ENCODE measurements around the gene GYS1. TPM values are rescaled to one million over a fixed set of nuclear protein-coding genes. Genes with fewer than 3 reads are reported as not detected.
A peak's percentile ranks its signal among the peaks of the same experiment; 100 is the strongest.
"Not testable (repeated sequence)": the region's sequence is repeated elsewhere in the genome, so short reads cannot be mapped to it uniquely, and the experiment has no call there.

GYS1 gene
- total RNA-seq, 2 experiments from 2014 or later = 29.6 to 31.2 TPM

DNA sequence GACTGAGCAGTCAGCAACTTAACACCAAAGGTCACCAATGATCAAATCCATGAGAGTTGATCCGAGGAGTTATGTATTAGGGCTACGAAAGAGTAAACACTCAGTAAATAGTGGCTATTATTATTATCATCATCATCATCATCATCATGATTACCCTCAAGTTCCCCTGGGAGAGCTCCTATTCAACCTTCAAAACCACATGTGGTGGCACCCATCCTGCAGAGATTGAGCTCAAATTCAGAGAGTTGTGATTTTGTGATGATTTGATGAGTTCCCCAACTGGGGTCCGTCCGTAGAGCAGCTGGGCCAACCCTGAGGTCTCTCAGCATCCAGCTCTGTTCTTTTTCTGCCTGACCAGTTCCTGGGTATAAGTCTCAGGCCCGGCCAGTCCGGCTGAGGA is 32.0 kb upstream of the GYS1 start:
- CTCF ChIA-PET; H3K4me3 Mint-ChIP-seq; H3K27me3 Mint-ChIP-seq (ENCODE audit: low read depth); H3K36me3 Mint-ChIP-seq (ENCODE audit: low read depth); H3K27ac Mint-ChIP-seq; H3K4me1 Mint-ChIP-seq (ENCODE audit: low read depth); H3K9me3 Mint-ChIP-seq; DNase-seq; intact Hi-C loops (cut with micrococcal nuclease): not testable (repeated sequence)

DNA sequence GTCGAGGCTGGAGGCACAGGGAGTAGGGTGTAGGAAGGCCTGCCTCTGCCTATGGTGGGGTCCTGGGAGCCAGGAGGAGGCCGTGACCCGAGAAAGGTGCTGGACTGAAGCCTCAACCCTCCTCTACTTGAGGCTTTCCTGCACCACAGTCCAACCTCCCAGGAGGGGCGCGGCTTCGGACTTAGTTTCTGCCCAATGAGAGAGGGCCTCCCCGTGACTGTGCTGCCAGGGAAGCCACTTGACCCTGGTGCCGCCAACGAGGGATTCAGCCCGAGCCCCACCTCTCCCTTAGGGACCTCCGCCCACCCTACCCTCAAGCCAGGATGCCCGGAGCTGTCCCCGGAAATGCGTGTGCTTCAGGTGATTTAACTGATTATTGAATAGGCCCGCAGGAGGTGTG is 31.1 kb upstream of the GYS1 start, which contains the start of gene CGB3:
CGB3 (minus strand) TSS at position 101 of the 400 bp plus-strand sequence. CDS start 362 bp downstream, outside the sequence.
- DNase-seq; intact Hi-C loops (cut with micrococcal nuclease); CTCF ChIA-PET; H3K36me3 Mint-ChIP-seq (ENCODE audit: low read depth); H3K27me3 Mint-ChIP-seq (ENCODE audit: low read depth); H3K9me3 Mint-ChIP-seq; H3K27ac Mint-ChIP-seq; H3K4me3 Mint-ChIP-seq: not testable (repeated sequence)
- peaks cover 11% of the 10 kb centered on the region for H3K4me1 Mint-ChIP-seq (ENCODE audit: low read depth)

DNA sequence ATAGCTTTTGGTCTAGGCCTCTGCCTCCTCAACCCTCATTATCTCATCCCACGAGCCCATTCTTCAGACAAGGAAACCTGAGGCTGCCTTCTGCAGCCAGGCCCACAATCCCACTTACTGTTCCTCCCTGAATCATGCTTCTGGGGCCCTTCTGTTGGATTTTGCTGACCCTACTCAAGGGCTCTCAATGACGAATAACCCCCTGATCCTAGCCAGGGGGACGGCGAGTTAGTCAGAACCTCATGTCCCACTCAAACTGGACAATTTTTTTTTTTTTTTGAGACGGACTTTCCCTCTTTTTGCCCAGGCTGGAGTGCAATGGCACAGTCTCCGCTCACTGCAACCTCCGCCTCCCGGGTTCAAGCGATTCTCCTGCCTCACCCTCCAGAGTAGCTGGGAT is 29.0 kb upstream of the GYS1 start:
- intact Hi-C loops (cut with micrococcal nuclease) = no loop called here
- no peaks in the 10 kb centered on the region for H3K9me3 Mint-ChIP-seq
- H3K27me3 Mint-ChIP-seq (ENCODE audit: low read depth) = peaks cover 8% of the 10 kb centered on the region
- no peaks in the 10 kb centered on the region for H3K36me3 Mint-ChIP-seq (ENCODE audit: low read depth)
- no peak for DNase-seq
- H3K4me1 Mint-ChIP-seq (ENCODE audit: low read depth) = peaks cover 25% of the 10 kb centered on the region
- H3K4me3 Mint-ChIP-seq = no peak overlapping the region
- CTCF ChIA-PET = interaction anchor here (0.6 to 0.7 kb wide), 3 partner anchors 22 to 91 kb away, joined by 3 to 4 read pairs (median 4); no protein-coding TSS in a partner anchor
- no peak overlapping the region for H3K27ac Mint-ChIP-seq

DNA sequence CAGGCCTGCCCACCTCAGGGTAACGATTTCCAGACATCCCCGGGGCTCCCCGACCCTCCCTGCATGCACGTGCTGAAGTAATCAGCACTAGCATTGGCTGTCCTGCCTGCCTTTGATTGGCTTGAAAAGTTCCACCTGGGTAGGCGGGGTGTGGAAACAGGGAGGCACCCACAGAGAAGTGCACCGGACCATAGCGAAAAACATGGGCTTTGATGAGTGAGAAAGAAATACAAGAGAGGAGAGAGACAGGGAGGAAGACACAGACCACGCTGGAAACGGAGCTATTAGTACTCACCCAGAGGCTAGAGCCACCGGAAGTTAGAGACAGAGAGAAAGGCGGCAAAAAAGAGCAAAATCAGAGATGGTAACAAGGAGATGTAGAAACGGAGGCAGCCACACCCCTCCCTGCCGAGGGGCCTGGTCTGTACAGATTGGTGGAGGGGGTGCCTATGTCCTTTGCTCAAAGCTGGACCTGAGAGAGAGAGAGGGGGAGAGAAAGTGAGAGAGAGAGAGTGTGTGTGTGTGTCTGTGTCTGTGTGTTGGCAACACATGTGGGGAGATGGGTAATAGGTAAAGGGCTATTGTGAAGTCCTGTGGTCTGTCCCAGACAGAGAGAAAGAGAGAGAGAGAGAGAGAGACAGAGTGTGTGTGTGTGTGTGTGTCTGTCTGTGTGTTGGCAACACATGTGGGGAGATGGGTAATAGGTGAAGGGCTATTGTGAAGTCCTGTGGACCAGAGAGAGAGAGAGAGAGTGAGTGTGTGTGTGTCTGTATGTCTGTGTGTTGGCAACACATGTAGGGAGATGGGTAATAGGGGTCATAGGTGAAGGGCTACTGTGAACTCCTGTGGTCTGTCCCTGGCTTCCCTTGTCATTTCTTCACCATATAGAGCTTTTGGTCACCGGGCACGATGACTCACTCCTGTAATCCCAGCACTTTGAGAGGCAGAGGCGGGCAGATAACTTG is 28.1 kb upstream of the GYS1 start:
- Mint-ChIP-seq H3K4me3 (no peak overlapping the region), H3K4me1 (ENCODE audit: low read depth) (peaks cover 27% of the 10 kb centered on the region), H3K27me3 (ENCODE audit: low read depth) (peaks cover 8% of the 10 kb centered on the region), H3K27ac (no peak overlapping the region), H3K36me3 (ENCODE audit: low read depth) (no peaks in the 10 kb centered on the region), H3K9me3 (no peaks in the 10 kb centered on the region)
- intact Hi-C loops (cut with micrococcal nuclease) = no loop called here
- DNase-seq = no peak
- CTCF ChIA-PET = interaction anchor here (0.6 to 4.8 kb wide), 2 partner anchors 28 to 92 kb away, joined by 4 to 22 read pairs; partner anchors contain the start of genes GYS1 and RUVBL2

DNA sequence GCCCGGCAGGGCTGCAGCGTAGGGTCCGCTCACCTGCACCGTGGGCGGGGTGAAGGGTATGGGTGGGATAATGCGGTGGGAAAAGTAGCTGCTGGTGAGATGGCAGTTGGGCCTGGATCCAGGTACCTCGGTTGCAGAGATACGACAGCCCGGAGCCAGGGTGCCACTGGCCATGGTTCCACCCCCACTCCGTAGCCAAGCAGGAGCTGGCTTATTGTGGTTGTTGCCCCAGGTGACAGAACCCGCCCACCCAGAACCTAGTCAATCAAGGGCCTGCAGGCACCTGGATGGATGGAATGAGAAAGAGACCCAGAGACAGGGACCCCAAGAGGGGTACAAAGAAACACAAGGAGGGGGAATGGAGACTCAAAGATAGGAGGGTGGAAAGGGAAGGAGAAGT is 27.2 kb upstream of the GYS1 start:
- H3K4me1 Mint-ChIP-seq (ENCODE audit: low read depth) = peaks cover 27% of the 10 kb centered on the region
- no peak overlapping the region for H3K4me3 Mint-ChIP-seq
- intact Hi-C loops (cut with micrococcal nuclease) = no loop called here
- H3K27me3 Mint-ChIP-seq (ENCODE audit: low read depth) = peaks cover 8% of the 10 kb centered on the region
- no peak for DNase-seq
- peaks cover 3% of the 10 kb centered on the region for H3K36me3 Mint-ChIP-seq (ENCODE audit: low read depth)
- H3K27ac Mint-ChIP-seq = no peak overlapping the region
- CTCF ChIA-PET = interaction anchor here (1.4 to 4.8 kb wide), 2 partner anchors 14 to 27 kb away, joined by 4 to 22 read pairs; partner anchors contain the start of genes GYS1 and RUVBL2
- H3K9me3 Mint-ChIP-seq = no peaks in the 10 kb centered on the region

DNA sequence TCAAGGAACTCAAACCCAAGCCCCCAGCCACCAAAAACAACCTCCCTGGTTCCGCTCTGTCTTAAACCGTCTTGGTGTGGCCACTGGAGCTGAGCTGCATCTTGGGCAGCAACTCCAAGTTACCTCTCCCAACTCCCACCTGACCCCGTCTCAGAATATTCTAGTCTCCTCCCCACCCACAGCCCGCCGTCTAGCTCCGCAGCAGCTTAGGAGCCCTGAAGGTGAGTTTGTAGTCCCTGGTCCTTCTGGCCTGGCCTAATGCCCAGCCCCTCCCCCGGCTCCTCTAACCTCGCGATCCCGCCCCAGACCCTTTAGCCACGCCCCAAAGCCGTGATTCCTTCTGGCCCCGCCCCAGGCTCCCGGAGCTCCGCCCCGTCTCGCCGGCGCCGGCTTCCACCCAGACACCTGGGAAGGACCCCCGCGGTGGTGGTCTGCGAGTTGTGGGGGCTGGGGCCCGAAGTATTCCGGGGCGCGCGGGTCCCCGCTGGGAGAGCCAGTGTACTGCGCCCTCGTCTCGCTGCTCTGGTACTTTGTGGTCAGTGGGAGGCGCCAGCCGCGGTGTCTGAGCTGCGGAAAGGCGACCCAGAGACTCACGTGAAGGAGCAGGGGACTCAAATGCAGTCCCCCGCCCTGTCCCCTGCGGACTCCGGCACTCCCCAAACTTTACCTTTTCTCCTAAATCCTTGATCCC is 26.3 kb upstream of the GYS1 start:
- CTCF ChIA-PET = interaction anchor here (0.8 to 4.8 kb wide), 4 partner anchors 15 to 26 kb away, joined by 3 to 22 read pairs (median 6); partner anchors contain the start of genes GYS1 and RUVBL2
- H3K27me3 Mint-ChIP-seq (ENCODE audit: low read depth) = peaks cover 8% of the 10 kb centered on the region
- peak overlapping the region; percentile 74 for H3K4me3 Mint-ChIP-seq
- H3K4me1 Mint-ChIP-seq (ENCODE audit: low read depth) = peaks cover 27% of the 10 kb centered on the region
- no peaks in the 10 kb centered on the region for H3K9me3 Mint-ChIP-seq
- intact Hi-C loops (cut with micrococcal nuclease) = loop anchor here (2.0 kb wide), 1 partner anchor 27 kb away; the partner anchor contains the start of genes GYS1 and RUVBL2
- H3K36me3 Mint-ChIP-seq (ENCODE audit: low read depth) = peaks cover 3% of the 10 kb centered on the region
- DNase-seq = peak; percentile 68
- H3K27ac Mint-ChIP-seq = no peak overlapping the region

DNA sequence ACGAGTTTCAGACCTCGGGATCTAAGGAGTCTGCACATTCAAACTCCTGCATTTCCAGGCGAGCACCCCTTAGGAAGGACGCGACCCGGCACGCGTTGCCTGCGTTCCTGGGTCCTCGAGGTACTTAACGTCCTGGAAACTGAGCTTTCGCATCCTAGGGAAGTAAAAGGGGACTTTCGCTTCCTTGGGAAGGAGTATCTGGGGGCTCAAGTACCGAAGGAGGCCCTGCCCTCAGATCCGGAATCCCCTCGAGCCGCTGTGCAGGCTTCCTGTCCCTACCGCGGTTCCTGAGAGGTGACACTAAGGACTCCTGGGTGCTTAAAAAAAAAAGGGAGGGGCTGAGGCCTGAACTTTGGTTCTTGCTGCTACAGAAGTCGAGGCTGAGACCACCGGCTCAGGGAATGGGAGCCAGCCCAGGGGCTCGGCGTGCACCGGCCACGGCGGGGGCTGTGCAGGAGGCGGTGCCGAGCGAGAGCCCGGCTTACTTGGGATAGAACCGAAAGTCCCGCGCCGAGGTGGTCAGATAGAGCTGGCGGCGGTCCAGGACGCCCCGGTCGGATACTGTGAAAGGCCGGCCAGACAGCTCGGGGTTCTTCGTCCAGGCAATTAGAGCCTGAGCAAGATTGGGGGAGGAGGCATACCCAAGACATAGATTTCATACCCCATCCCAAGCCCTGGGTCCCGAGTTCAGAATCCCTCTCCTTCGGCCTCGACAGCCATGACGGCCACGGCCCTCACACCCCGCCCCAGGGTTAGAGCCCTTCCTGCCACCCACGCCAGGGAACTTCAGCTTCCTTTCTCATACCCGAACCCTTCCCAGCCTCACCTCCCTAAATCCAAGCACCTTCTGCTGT is 25.5 kb upstream of the GYS1 start:
- H3K9me3 Mint-ChIP-seq; H3K36me3 Mint-ChIP-seq (ENCODE audit: low read depth); H3K27me3 Mint-ChIP-seq (ENCODE audit: low read depth); H3K27ac Mint-ChIP-seq: not testable (repeated sequence)
- peak; percentile 29 for DNase-seq
- Mint-ChIP-seq H3K4me1 (ENCODE audit: low read depth) (peaks cover 27% of the 10 kb centered on the region), H3K4me3 (peak overlapping the region; percentile 74)
- CTCF ChIA-PET = interaction anchor here (0.6 to 4.8 kb wide), 6 partner anchors 13 to 204 kb away, joined by 3 to 22 read pairs (median 3); partner anchors contain the start of genes CGB2, GYS1 and RUVBL2
- intact Hi-C loops (cut with micrococcal nuclease) = loop anchor here (2.0 kb wide), 1 partner anchor 26 kb away; the partner anchor contains the start of genes GYS1 and RUVBL2

DNA sequence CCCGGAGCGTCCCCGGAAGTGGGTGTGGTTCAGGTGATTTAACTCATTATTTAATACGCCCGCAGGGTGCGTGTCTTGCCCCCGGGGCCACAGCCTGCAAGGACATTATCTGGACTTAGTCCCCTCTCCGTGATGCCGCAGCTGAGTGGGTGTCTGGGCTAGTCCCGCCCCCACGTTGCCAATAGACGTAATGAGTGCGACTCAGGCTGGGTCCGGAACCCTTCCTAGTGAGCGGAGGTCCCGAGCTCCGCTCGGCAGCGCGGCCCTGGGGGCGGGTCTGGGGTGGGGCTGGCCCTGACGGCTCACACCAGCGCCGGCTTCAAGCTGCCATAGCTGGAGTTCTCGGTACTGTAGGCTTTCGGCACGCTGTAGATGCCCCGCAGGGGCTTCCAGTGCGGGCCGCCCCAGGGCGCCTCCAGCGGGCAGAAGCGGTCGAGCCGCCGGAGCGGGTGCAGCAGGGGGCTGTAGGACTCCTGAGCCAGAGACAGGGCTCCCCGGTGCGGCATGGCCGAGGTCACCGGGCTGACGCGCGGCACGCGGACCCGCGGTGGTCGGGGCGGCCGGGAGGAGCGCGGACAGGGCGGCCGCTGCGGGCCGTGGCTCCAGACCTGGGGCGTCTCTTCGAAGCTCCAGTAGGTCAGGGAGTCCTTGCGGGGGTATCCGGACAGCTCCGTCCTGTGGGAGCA is 24.7 kb upstream of the GYS1 start:
- CTCF ChIA-PET = interaction anchor here (0.9 to 4.8 kb wide), 5 partner anchors 12 to 24 kb away, joined by 3 to 22 read pairs (median 4); partner anchors contain the start of genes CGB2, GYS1 and RUVBL2

DNA sequence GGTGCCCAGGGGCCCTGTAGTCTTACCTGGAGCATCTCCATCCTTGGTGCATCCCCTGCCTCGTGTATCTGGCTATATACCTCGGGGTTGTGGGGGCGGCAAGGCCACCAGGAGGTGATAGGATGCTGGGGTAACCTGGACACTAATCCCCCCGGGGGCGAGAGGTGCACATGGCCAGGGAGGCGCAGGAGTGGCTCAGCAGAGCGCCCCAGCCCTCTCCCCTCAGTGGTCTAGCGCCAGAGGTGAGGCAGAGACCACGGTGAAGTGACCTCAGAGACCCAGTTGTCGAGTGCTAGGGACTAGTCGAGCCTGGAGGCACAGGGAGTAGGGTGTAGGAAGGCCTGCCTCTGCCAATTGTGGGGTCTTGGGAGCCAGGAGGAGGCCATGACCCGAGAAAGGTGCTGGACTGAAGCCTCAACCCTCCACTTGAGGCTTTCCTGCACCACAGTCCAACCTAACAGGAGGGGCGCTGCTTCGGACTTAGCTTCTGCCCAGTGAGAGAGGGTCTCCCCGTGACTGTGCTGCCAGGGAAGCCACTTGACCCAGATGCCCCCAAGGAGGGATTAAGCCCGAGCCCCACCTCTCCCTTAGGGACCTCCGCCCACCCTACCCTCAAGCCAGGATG is 24.0 kb upstream of the GYS1 start, which contains the start of gene LHB:
LHB (minus strand) TSS at position 51 of the 625 bp plus-strand sequence; CDS start at position 41, 10 bp downstream.
- no peak within 1 kb of the TSS for H3K27ac Mint-ChIP-seq

More for the DNA sequence above, 24.7 kb upstream of the GYS1 start:
- peak; percentile 64 for DNase-seq
- peak overlapping the region; percentile 74 for H3K4me3 Mint-ChIP-seq
- peaks cover 27% of the 10 kb centered on the region for H3K4me1 Mint-ChIP-seq (ENCODE audit: low read depth)
- H3K27me3 Mint-ChIP-seq (ENCODE audit: low read depth) = peaks cover 8% of the 10 kb centered on the region
- H3K9me3 Mint-ChIP-seq = no peaks in the 10 kb centered on the region
- H3K27ac Mint-ChIP-seq = no peak overlapping the region
- peaks cover 3% of the 10 kb centered on the region for H3K36me3 Mint-ChIP-seq (ENCODE audit: low read depth)
- intact Hi-C loops (cut with micrococcal nuclease) = loop anchor here (2.0 kb wide), 1 partner anchor 25 kb away; the partner anchor contains the start of genes GYS1 and RUVBL2

DNA sequence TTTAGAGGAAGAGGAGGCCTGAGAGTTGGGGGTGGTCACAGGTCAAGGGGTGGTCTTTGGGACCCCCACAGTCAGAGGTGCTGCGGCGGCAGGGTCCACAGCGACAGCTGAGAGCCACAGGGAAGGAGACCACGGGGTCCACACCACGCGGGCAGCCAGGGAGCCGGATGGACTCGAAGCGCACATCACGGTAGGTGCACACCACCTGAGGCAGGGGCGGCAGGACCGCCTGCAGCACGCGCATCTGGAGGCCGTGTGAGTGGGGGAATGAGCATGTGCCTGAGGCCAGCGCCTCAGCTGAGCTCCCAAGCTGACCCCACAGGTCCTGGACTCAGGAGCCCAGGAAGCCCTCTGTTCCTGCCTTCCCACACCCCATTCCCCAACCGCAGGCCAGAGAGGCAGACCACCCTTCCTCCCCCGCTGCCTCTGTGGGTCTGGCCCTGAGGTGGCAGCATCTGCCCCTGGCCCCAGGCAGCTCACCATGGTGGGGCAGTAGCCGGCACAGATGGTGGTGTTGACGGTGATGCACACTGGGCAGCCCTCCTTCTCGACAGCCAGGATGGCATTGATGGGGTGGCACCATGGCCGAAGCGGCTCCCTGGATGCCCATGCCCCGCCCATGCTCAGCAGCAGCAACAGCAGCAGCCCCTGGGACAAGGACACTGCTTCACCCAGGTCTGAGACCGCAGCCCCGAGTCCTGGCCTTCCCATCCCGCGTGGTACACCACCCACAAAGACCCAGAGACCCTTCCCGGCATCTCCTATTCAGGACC is 23.1 kb upstream of the GYS1 start:
- Mint-ChIP-seq H3K27ac (no peak overlapping the region), H3K4me3 (no peak overlapping the region), H3K9me3 (no peaks in the 10 kb centered on the region), H3K36me3 (ENCODE audit: low read depth) (peaks cover 8% of the 10 kb centered on the region), H3K4me1 (ENCODE audit: low read depth) (peaks cover 27% of the 10 kb centered on the region), H3K27me3 (ENCODE audit: low read depth) (peaks cover 8% of the 10 kb centered on the region)
- intact Hi-C loops (cut with micrococcal nuclease) = no loop called here
- no peak for DNase-seq
- CTCF ChIA-PET = interaction anchor here (0.6 to 0.7 kb wide), 2 partner anchors 209 to 233 kb away, joined by 3 read pairs; no protein-coding TSS in a partner anchor

More for the DNA sequence above, 24.0 kb upstream of the GYS1 start, which contains the start of gene LHB:
- Mint-ChIP-seq H3K36me3 (ENCODE audit: low read depth) (peaks cover 6% of the 10 kb centered on the region), H3K4me1 (ENCODE audit: low read depth) (peaks cover 27% of the 10 kb centered on the region), H3K4me3 (peak within 1 kb of the TSS; percentile 74), H3K27me3 (ENCODE audit: low read depth) (peaks cover 8% of the 10 kb centered on the region), H3K9me3 (no peaks in the 10 kb centered on the region)
- CTCF ChIA-PET = interaction anchor here (0.7 to 4.8 kb wide), 3 partner anchors 17 to 234 kb away, joined by 3 to 22 read pairs (median 4); partner anchors contain the start of genes GYS1 and RUVBL2
- intact Hi-C loops (cut with micrococcal nuclease) = no loop called here
- DNase-seq = no peak
